NCI-H446 treated with DMSO at 0.1 percent for 48 hours (cell line): ENCODE data around the gene NEIL3.

ENCODE experiments used
- DNase-seq: peaks from one replicate; lab custom pipeline; 2025; lab: John Stamatoyannopoulos, UW

NEIL3 gene

DNA sequence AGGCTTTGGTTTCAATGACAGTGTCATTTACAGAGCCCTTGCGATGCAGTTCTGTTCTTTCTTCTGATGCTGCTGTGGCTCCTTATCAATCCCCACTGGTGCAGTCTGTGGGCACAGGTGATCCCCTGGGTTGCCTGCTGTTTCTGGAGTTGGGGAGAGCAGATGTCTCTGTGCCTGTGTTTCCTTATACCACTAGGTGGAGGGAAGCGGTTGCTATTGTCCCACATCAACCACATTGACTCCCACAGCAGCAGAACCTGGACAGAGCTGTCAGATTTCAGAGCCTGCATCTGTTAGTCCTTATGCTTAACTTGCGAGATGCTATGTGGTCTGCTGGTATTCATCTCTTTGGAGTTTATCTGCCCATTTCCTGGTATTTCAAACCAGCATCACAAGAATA is 57.7 kb downstream of the NEIL3 start:
- no peak for DNase-seq

DNA sequence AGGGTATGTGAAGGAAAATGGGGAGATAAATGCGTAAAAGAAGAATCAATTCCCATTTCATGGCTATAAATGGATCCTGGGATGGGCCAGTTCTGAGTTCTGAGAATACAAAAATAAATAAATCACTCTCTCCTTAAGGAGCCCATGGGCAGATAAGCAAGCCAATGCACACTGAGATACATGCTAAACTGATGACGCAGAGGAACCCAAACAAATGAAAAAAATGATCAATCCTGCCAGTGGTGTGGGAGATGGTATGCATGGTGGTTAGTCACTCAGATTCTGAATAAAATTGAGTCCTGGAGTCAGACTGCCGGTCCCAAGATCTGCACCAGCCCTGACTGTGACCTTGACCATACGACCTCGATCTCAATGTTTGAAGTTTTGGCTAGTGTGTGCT is 59.7 kb downstream of the NEIL3 start:
- DNase-seq: no peak

DNA sequence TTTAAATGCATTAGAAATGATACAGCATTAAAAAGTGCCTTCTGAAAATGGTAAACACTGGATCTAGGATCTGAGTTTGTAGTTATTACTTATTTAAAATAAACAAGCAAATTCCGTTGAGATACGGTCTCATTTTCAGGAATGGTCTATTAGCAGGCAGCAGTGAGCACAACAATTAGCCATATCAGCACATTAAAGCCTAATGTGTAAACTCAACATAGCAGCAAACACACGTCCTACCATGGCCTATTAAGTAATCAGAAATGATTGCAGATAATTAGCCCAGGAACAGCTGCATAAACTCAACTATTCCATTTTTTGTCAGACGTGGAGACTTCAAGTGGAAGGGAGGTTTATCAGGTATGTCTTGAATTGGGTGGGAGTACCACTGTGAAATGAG is 61.8 kb downstream of the NEIL3 start:
- no peak for DNase-seq

DNA sequence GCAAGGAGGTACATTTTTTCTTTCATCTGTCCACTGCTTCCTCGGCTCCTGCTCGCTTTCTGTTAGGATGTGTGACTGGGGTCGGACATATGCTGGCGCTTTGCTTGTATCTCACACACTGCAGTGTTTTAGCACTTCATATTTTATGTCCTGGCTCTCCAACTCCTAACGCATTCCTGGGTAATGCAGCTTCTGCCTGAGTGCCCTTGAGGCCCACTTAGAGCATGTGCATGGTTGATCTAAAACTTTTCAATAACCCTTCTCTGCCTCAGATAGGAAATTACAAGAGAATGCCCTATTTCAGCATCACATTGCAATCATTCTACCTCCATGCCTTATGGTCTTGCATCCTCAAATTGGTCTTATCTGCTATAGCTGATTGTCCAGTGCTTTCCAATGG is 65.3 kb downstream of the NEIL3 start:
- DNase-seq: no peak

DNA sequence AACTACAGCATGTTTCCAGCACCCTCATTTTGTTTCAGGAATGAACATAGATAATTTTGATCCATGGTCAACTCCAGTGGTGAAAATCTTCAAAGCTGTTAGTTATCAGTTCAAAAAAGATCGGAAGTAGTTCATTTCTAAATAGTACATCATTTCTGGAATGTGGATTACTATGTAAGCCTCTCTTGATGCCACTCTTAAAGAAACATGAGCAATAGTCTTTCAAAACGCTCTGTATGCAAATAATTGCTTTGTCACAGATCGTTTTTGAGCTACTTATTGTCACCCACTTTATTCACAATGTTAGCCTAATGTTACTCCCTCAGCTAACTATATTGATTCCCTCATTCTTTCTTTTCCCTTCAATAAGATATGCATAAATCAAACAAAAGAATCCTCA is 65.7 kb downstream of the NEIL3 start:
- no peak for DNase-seq

DNA sequence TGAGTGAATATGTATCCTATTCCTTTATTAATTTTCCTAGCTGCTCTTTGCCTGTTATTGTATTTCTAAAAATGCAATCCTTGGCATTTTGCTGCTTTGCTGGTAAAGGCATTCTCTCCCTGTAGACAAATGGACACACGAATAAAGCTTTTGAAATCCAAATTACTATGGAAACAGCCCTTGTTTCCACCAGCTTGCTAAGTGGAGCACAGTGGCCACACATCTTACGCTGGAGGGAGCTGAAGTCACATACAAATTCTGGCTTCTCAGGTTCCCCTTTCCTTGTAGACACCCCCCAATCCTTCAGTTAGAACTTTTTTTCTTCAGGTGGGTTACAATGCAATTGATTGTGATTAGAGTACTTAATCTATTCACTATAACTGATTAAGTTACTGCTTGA is 66.3 kb downstream of the NEIL3 start:
- no peak for DNase-seq

DNA sequence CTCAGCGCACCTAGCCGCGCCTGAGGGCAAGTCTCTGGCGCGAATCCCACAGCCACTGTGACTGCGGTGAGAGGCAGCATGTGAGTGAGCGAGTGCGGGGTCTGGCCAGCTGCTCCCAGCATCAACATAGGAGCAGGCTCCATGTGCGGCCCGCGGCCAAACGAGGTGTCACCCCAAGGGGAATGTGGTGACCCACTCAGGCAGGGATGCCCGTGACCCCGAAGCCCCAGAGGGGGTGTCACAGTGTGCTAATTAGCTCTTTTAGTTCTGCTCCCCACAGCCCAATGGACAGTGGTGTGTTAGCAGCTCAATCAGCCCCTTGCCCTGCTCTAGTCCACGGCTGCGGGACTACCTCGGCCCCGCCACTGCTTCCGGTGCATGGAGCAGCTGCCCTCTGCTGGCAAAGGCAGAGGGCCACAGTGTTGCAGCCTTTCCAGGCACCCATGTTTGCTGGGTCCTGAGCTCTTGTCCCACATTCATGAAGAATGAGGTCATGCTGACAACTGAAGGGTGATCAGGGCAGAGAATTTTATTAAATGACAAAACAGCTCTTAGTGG is 71.1 kb downstream of the NEIL3 start:
- no peak for DNase-seq

DNA sequence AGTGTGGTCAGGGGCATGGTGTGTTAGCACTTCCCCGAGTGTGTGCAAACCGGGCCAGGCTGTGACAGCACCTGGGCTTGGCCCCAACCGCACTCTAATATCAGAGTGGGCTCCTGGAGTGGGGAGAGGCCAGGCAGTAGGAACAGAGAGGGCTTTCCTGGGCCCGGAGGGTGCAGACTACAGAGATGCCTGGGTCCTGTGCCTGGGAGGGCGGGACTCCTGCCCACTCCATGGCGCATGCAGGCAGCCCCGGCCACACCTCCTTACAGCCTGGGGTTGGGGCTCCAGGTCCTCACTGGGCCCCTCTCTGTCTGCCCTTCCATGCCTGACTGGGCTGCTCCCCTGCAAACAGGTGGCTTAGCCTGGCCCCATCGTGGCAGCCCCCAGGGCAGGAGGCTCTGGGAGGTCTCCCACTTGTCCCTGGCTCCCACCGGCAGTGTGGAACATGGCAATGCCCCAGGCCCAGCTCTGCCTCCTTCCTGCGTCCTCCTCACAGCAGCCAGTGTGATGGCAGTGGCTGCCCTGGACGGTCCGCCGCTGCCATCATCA is 72.2 kb downstream of the NEIL3 start:
- DNase-seq: no peak

DNA sequence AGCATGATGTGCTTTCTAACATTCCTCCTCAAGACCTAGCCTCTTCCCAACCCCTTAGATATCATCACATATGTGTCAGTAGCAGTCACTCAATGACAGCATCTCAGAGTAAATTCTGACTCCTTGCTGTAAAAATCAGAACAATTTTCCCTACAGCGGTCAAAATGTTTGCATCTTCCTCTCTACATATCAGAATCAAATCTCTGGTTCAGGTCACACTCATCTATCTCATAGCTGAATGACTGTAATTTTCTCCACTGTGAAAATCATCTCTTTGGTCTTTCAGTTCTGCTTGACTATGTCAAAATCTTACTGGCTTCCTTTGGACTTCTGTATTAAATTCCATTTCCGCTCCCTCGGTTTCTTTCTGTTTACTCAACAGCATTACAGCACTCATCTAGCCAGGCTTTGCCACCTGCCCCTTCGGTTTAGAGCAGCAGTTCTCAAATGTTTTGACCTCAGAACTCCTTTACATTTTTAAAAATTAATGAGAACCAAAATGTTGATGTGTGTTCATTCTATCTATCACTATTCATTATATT is 75.3 kb downstream of the NEIL3 start:
- no peak for DNase-seq

DNA sequence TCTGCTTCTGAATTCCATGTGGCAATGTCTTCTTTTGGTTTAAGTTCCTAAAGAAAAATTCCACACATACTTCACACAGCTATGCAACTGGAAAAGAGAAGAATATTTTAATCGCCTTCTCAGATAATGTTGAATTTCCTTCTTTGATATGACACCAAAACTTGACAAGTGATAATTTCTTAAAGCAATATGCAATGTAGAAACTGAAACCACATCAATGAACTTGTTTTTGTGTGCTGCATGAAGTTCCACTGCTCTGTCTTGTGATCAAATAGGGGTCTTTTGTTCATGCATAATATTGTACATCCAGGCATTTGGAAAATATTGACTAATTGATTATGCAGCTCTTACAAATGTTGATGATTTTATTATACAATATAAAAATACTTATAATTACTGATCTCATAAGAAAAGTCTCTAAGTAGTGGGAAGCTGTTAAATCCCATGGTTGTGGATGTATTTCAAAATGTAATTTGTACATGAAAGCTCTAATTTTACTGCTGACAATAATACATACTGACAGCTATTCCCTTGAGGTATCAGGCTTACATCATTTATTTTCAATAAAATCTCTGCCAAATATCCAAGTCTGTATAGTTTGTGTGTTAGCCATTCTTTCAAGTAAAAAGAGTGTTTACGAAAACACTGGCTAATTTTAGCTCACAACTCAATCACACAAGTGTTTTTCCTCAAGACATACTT is 76.1 kb downstream of the NEIL3 start:
- DNase-seq: no peak

DNA sequence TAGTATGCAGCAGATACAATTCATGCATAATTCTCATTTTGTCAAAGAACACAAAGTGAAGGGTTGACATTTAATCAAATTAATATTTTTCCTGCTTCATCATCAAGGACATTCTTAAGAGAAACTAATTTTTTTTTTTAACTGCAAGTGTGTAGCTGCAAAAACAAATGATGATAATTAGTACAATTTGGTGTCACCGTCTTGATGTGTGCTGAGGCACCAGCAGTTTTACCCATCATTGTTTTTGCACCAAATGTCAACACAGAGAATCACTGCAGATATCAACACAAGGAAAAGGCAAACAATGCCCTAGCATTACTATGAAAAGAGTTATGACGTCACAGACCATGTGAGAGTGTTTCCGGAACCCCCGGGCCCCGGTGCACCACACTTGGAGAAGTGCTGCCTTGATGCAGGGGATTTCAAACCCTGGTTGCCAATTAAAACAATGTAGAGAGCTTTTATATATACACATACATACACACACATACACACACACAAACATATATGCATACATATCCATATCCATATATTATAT is 76.7 kb downstream of the NEIL3 start:
- no peak for DNase-seq

DNA sequence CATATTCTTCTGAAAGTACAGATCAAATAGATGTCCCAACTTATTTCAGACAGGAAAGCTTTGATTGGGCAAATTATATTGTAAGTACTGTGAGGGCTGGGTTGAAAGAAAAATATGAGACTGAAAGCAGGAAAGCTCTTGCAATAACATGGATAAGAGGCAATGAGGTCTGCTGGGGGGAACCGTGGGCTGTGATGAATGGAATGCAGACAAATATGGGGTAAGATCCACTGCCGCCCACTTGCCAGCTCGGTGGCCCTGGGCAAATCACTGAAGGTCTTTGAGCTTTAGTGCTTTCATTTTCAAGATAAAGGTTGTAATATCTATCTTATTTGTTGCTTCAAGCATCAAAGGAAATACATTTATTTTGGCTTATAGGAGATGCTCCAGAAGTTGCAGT is 81.6 kb downstream of the NEIL3 start:
- DNase-seq: no peak

DNA sequence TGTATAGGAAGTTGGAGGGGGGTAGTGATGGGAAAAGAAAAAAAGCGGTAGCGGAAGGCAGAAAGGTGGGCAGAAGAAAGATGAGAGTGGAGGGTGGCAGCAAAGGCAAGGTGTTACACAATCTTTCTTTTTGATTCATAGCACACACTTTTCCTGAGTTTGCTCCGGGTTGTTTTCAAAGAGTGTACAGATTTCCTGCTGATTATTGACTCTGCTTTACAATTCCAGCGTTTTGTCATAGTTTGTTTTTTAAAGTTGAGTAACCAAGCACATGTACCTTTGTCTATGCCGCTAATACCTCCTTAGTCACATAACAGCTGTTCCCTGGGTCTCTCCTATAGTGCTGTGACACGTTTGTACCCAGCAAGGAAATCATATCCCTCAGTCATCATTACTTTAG is 82.3 kb downstream of the NEIL3 start:
- no peak for DNase-seq

DNA sequence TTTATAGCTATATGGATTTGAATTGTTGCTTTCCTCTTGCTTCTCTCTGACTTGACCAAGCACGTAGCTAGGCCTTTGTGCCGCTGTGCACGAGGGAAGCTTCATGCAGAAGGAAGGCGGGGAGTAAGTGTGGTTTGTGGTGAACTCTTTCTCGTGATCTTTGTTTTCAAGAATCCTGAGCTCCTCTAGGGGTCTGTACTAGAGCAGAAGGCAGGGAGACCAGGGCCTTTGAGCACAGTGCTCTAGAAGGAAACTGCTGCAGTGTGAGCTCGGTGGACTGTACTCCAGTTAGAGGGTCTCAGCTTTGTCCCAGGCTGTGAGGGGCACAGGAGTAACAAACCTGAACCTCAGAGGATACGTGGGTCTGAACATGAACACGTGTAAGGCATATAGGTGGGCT is 83.6 kb downstream of the NEIL3 start:
- no peak for DNase-seq

DNA sequence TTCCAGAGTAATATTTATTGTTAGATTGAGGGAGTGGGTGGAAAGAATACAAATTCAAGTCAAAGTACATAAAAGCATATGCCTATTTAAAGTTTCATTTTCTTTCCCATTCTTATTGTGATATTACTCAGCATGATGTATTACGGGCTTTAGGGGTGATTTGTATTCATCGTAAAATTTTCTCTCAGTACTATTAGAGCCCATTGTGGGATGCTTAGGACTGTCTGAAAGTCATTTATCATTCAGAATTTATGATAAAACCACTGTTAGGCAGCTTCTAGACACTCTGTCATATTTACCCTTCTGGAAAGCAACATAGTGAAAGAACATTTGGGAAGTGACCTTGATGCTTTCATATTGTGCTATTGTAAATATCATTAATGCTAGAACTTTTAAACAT is 86.7 kb downstream of the NEIL3 start:
- no peak for DNase-seq

DNA sequence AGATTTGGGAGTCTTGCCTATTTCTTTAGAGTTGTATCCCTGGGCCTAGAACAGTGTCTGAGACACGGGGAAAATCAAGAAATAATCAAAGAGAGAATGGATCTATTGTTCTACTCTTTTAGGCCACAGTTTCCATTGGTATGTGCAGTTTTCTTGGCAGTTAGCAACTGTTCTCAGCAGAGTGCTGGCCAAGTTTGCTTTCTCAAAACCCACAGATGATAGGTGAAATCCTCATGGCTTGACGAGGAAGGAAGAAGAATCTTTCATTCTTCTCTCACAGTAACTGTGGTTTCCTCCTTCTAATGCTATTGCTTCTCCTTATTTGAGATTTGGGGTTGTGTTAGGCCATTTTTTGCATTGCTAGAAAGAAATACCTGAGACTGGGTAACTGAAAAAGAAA is 90.4 kb downstream of the NEIL3 start:
- no peak for DNase-seq

DNA sequence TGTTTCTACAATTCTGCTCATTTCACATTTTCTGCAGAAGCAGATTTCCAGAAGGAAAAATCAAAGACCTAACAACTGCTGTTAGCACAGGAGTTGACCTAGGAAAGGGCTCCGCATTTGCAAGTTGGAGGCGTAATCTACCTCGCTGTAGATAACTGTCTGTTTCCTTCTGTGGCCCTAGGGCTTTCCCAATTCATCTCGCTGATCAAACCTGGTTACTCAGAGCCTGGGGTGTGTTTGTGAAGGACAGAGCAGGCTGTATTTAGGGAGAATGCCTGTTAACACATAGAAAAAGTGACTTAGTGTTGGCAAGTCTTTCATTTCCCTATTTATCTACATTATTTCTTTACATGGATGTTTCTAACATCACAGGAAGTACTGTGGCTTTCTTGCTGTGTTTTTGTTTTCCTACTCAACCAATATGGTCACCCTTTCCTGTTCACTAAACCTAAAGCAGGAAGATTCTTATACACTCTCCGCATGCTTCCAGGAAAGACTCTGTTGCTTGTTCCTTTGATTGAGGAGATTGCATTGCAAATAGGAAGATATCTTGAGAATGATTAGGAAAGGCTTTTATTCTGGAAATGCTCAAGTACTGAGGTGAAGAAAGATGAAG is 92.1 kb downstream of the NEIL3 start:
- no peak for DNase-seq

DNA sequence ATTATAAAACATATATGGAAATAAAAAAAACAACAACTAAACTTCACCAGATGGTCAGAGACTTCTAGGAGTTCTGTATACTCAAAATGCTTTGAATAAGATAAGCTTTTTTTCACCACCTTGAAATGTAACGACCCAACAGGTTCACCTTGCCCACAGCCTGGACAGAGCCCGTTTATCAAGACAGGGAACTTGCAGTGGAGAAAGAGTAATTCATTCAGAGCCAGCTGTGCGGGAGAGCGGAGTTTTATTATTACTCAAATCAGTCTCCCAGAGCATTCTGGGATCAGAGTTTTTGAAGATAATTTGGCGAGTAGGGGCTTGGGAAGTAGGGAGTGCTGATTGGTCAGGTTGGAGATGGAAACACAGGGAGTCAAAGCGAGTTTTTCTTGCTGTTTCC is 94.1 kb downstream of the NEIL3 start:
- DNase-seq: no peak

DNA sequence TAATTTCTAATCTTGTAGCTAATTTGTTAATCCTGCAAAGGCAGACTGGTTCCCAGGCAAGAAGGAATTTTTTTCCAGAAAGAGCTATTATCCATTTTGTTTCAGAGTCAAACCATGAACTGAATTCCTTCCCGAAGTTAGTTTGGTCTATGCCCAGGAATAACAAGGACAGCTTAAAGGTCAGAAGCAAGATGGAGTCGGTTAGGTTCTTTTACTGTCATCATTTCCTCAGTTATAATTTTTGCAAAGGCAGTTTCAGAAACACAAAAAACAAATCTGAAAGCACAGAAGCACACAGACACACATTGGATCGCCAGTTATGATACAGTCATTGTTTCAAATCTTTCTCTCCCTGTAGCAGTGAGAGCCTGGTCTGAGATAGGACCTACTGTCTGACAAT is 94.7 kb downstream of the NEIL3 start:
- DNase-seq: no peak

DNA sequence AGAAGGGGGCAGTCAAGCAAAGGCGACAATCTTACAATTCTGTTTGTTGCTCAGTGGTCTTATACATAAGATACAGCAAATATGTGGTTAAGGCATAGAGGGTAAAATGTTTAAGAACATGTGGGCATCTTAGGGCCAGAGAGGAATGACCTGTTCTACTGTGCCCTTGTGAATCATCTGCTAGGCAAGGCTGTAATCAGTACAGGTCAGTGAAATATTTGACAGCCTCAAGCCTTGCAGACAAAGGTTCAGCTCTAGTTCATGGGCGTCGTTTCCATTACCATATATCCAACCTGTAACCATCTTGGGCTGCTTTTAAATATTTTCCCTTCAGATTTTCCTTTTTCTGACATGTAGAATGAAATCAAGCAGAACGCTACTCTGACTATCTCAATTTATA is 95.3 kb downstream of the NEIL3 start:
- no peak for DNase-seq

DNA sequence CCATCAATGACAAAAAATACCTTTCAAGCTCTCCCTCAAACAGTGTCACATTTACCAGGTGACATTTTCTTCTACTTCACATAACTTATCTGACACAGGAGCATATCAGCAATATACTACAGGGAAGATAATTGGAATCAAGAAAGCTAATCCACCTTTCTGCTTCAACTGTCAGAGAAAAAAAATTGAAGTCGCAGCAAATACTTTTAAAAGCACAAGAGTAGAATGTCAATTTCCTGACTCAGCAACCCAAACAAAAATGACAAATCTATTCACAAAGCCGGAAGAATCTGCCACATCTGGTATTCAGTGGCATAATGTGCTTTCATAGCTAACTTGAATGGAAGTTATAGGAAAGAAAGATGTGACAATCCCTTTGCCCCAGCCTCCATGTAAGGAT is 95.8 kb downstream of the NEIL3 start:
- no peak for DNase-seq

DNA sequence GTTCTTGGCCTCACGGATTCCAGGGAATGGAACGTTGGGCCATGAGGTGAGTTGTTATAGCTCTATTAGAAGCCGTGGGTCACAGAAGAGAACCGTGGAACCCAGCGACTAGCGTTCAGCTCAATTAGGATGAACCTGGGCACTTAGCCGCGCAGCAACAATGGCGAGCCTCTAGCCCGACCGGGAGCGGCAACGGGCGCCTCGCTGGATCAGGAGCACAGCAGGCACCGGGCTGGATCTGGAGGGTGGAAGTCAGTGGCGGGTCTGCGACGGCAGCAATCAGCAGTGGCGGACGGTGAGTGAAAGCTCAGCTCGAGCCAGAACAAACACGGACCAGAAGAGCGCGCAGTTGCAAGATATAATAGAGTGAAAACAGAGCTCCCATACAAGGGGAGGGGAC is 98.3 kb downstream of the NEIL3 start:
- DNase-seq: no peak

DNA sequence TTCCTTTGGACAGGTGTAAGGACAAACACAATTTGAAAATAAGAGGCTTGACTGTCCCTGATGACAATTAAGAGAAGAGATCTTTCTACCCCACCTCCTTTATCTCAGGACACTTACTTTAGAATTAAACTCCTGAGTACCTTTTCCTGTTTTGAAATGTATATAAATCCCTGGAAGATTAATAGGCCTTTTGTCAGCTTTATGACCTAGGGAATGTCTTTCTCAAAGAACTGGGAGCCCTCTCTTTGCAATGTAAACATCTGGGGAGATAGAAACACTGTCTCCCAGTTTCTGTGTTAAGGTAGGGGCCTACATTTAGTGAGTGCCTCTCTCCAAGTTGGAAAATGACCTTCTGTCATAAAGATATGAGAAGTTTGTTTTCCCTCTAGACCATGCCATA is 100.9 kb downstream of the NEIL3 start:
- no peak for DNase-seq
